Gastrocnemius medialis (tissue), 4 donors: Measurements from ENCODE around the gene THADA.

Experiments
- POLR2A ChIP-seq, 2 donors: fragments of 450-650 bp; IDR thresholded peaks; one replicate each; pipeline ENCODE4 v1.6.1; 2017; ENCODE audit warnings: antibody characterized with exemption in 2 of 2, mild to moderate bottlenecking in 2 of 2, moderate library complexity in 2 of 2
- TF ChIP-seq, protein P1 (sequence below), 5 experiments: fragments of 450-650 bp in 3 of 5; fragments of 200-600 bp in 2 of 5; sonication (generic) in 2 of 5; IDR thresholded peaks in 4 of 5; conservative IDR thresholded peaks in 1 of 5; 1 replicate in 4 of 5; 2 replicates in 1 of 5; pipeline ENCODE4 v1.5.1; 2016 to 2019; ENCODE audit warnings: antibody characterized with exemption in 5 of 5, mild to moderate bottlenecking in 3 of 5, moderate library complexity in 3 of 5

GRCh38 chr2:43400508-43400907, 195.3 kb downstream of the THADA start:
- TF ChIP-seq POLR2A (IDR thresholded peaks at IDR 0.05) = no peak
- TF ChIP-seq, protein P1, sequence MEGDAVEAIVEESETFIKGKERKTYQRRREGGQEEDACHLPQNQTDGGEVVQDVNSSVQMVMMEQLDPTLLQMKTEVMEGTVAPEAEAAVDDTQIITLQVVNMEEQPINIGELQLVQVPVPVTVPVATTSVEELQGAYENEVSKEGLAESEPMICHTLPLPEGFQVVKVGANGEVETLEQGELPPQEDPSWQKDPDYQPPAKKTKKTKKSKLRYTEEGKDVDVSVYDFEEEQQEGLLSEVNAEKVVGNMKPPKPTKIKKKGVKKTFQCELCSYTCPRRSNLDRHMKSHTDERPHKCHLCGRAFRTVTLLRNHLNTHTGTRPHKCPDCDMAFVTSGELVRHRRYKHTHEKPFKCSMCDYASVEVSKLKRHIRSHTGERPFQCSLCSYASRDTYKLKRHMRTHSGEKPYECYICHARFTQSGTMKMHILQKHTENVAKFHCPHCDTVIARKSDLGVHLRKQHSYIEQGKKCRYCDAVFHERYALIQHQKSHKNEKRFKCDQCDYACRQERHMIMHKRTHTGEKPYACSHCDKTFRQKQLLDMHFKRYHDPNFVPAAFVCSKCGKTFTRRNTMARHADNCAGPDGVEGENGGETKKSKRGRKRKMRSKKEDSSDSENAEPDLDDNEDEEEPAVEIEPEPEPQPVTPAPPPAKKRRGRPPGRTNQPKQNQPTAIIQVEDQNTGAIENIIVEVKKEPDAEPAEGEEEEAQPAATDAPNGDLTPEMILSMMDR (IDR thresholded peaks at IDR 0.05 in 4 of 5, conservative IDR thresholded peaks at IDR 0.05 in 1 of 5) = peak in 1 of 5 experiments; percentile 24
